Uterus (tissue), 2 donors: ENCODE results near the gene WDPCP.

Experiments used
- CTCF ChIP-seq, 4 experiments: fragments of 200-600 bp in 2 of 4; fragments of 450-650 bp in 2 of 4; sonication (generic) in 2 of 4; IDR thresholded peaks; one replicate each; pipeline ENCODE4 v1.5.1; 2016 to 2019; ENCODE audit warnings: antibody characterized with exemption in 4 of 4, mild to moderate bottlenecking in 2 of 4, moderate library complexity in 1 of 4
- POLR2A ChIP-seq, 2 donors: fragments of 450-650 bp; IDR thresholded peaks; one replicate each; pipeline ENCODE4 v1.6.1; 2016; ENCODE audit warnings: antibody characterized with exemption in 2 of 2, mild to moderate bottlenecking in 1 of 2, moderate library complexity in 1 of 2

GRCh38 chr2:63628403-63628942, 40.2 kb upstream of the WDPCP start:
- TF ChIP-seq CTCF (IDR thresholded peaks at IDR 0.05): no peak
- no peak for TF ChIP-seq POLR2A (IDR thresholded peaks at IDR 0.05)
